ENCODE data around the gene CMIP.

CMIP gene

GRCh38 chr16:81715358-81716196 is 271.0 kb downstream of the CMIP start:
- no peak for DNase-seq (ENCODE audit: low read depth, low spot score)

GRCh38 chr16:81716478-81717225 is 272.0 kb downstream of the CMIP start:
- DNase-seq (ENCODE audit: low read depth, low spot score), result no peak

GRCh38 chr16:81717662-81718189 is 273.1 kb downstream of the CMIP start:
- DNase-seq (ENCODE audit: low read depth, low spot score), result no peak

GRCh38 chr16:81718637-81719036 is 274.0 kb downstream of the CMIP start:
- no peak for DNase-seq (ENCODE audit: low read depth, low spot score)

- no peak for DNase-seq (ENCODE audit: low read depth, low spot score)
These were observed 275.4 kb downstream of the CMIP start for GRCh38 chr16:81719993-81720392.

- no peak for DNase-seq (ENCODE audit: low read depth, low spot score)
These were observed 276.6 kb downstream of the CMIP start for GRCh38 chr16:81720973-81721906.

- peak; percentile 90 for DNase-seq (ENCODE audit: low read depth, low spot score)
These were observed 278.6 kb downstream of the CMIP start for GRCh38 chr16:81723098-81723723.

GRCh38 chr16:81728435-81728834 is 283.8 kb downstream of the CMIP start:
- DNase-seq (ENCODE audit: low read depth, low spot score), result no peak

GRCh38 chr16:81729451-81729850 is 284.8 kb downstream of the CMIP start:
- no peak for DNase-seq (ENCODE audit: low read depth, low spot score)

- DNase-seq (ENCODE audit: low read depth, low spot score), result peak; percentile 92
These were observed 285.8 kb downstream of the CMIP start for GRCh38 chr16:81730090-81731051.

GRCh38 chr16:81731649-81732048 is 287.0 kb downstream of the CMIP start:
- DNase-seq (ENCODE audit: low read depth, low spot score), result no peak

- DNase-seq (ENCODE audit: low read depth, low spot score), result no peak
These were observed 288.1 kb downstream of the CMIP start for GRCh38 chr16:81732699-81733098.

- DNase-seq (ENCODE audit: low read depth, low spot score), result no peak
These were observed 288.7 kb downstream of the CMIP start for GRCh38 chr16:81733295-81733694.

GRCh38 chr16:81734632-81735434 is 290.2 kb downstream of the CMIP start:
- no peak for DNase-seq (ENCODE audit: low read depth, low spot score)

- DNase-seq (ENCODE audit: low read depth, low spot score), result peak; percentile 89
These were observed 293.4 kb downstream of the CMIP start for GRCh38 chr16:81737885-81738536.

- no peak for DNase-seq (ENCODE audit: low read depth, low spot score)
These were observed 294.3 kb downstream of the CMIP start for GRCh38 chr16:81738783-81739496.

GRCh38 chr16:81739503-81739902 is 294.9 kb downstream of the CMIP start:
- DNase-seq (ENCODE audit: low read depth, low spot score), result no peak

- DNase-seq (ENCODE audit: low read depth, low spot score), result no peak
These were observed 295.6 kb downstream of the CMIP start for GRCh38 chr16:81740169-81740568.

Data from astrocyte of the hippocampus (primary cell).